22Rv1 (cell line): ENCODE data around the gene TREM2.
A peak's percentile ranks its signal among the peaks of the same experiment; 100 is the strongest.

Source experiments
- H3K27ac ChIP-seq: fragments of 450-650 bp; 2 replicates; pipeline ENCODE4 v1.5.1; 2017
- ZFX ChIP-seq: fragments of 450-650 bp; IDR thresholded peaks from 2 replicates; pipeline ENCODE4 v1.6.1; 2017; ENCODE audit warnings: antibody characterized with exemption, borderline replicate concordance
- TF ChIP-seq, protein P1 (sequence below): fragments of 450-650 bp; IDR thresholded peaks from 2 replicates; pipeline ENCODE4 v1.5.1; 2017; ENCODE audit warnings: mild to moderate bottlenecking

Gene TREM2

DNA sequence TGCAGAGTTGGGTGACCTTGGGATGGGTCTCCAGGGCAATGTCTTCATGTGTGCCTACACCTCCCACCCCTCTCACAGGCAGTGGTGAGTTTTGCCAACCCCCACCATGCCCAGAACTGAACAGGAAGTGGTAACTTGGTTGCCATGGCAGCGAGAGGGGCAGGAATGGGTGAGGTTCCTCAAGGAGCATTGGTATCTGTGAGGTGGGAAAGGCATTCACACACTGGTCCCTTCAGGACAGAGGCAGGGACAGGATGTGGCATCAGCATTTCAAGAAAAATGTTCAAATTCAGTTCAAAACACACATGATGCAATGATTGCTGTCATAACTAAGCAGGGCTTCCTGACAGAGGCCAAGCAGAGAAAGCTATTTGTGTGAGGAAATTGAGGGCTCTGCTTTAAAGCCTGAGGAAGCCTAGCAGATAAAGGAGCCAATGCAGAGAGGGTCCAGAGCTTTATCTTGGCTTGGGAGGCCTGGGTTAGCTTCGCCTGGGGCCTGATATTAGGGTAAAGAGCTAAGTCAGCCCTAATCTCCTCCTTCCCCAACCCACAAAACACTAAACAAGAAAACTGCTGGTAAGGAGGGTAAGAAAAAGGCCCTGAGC is 37.5 kb upstream of the TREM2 start:
- no peak overlapping the region for H3K27ac ChIP-seq
- TF ChIP-seq, protein P1, sequence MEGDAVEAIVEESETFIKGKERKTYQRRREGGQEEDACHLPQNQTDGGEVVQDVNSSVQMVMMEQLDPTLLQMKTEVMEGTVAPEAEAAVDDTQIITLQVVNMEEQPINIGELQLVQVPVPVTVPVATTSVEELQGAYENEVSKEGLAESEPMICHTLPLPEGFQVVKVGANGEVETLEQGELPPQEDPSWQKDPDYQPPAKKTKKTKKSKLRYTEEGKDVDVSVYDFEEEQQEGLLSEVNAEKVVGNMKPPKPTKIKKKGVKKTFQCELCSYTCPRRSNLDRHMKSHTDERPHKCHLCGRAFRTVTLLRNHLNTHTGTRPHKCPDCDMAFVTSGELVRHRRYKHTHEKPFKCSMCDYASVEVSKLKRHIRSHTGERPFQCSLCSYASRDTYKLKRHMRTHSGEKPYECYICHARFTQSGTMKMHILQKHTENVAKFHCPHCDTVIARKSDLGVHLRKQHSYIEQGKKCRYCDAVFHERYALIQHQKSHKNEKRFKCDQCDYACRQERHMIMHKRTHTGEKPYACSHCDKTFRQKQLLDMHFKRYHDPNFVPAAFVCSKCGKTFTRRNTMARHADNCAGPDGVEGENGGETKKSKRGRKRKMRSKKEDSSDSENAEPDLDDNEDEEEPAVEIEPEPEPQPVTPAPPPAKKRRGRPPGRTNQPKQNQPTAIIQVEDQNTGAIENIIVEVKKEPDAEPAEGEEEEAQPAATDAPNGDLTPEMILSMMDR, result no peak
- TF ChIP-seq ZFX, result no peak

DNA sequence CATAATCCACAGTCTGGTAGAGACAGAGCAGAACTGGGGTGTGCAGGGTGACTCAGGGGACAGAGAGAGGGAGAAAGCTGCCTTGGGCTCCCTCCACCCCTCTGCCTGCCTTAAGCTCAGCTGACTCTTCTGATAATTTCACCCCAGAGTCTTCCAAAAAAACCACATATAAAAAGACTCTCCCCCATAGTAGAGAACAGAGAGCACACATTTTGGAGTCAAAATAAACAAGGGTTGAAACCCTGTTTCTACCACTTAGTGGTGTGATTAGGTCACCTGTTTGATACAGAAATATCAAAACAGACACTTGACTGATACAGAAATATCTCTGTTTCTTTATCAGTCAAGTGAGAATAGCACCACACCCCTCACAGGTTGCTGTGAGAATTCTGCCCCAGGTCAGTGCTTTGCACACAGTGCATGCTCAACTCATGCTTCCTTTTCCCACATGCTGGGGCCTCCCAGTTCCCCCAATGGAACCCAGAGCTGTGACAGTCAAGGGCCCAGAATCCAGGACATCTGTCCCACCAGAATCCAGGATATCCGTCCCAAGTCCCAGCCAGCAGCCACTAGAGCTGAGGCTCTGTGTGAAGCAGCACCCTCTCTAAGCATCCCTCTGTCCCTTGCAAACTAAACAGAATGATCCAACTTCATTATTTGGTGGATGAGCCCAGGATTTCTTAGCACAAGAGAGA is 36.8 kb upstream of the TREM2 start:
- no peak overlapping the region for H3K27ac ChIP-seq
- TF ChIP-seq, protein P1, result no peak
- no peak for TF ChIP-seq ZFX

DNA sequence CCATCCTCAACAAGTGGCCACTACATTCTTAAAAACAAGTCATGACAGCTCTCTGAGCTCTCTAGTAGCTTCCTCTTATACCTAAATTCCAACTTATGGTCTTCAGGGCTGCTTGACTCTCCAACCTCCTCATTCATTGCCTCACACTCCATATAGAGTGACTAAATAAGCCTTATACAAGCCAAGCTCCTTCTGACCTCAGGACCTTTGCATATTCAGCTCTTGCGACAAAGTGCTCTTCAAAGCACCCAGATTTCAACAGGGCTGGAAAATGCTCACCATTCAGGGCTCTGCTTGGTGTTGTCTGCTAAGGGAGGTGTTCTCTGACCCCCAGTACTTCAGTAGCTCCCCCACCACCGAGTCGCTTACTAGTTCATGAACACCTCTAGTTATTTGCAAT is 34.3 kb upstream of the TREM2 start:
- H3K27ac ChIP-seq, result no peak overlapping the region
- TF ChIP-seq, protein P1, result no peak
- no peak for TF ChIP-seq ZFX

DNA sequence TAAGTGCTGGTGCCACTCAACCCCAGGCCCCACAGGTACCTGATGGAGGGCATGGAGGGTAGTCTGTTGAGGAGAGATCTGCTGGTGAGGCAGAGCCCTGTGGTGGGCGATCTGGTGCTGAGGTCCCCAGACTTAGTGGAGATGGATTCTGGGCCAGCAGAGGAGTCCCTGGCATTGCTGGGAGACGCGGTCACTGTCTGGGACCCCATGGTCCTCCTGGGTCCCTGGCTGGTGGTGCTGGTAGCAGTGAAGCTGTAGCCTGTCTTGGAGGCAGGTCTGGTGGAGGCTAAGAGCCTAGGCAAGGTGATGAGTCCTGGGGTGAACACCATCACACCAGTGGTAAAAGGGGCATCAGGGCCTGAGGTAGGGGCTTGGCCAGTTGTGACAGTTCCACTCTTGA is 31.5 kb upstream of the TREM2 start:
- no peak overlapping the region for H3K27ac ChIP-seq
- TF ChIP-seq, protein P1, result no peak
- no peak for TF ChIP-seq ZFX

DNA sequence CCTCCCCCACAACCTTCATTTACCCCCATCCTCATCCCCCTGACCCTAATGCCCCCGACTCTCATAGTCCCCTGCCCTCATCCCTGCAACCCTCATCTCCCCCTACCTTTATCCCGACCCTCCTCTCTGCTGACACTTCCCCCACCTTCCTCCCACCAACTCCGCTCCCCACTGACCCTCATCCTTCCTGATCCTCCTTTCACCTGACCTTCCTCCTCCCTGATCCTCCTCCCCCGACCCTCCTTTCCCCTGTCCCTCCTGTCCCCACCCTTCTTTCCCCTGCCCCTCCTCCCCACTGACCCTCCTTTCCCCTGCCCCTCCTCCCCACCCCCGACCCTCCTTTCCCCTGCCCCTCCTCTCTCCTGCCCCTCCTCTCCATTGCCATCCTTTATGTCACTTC is 31.0 kb upstream of the TREM2 start:
- H3K27ac ChIP-seq, result no peak overlapping the region
- TF ChIP-seq ZFX, result no peak
- TF ChIP-seq, protein P1, result no peak

DNA sequence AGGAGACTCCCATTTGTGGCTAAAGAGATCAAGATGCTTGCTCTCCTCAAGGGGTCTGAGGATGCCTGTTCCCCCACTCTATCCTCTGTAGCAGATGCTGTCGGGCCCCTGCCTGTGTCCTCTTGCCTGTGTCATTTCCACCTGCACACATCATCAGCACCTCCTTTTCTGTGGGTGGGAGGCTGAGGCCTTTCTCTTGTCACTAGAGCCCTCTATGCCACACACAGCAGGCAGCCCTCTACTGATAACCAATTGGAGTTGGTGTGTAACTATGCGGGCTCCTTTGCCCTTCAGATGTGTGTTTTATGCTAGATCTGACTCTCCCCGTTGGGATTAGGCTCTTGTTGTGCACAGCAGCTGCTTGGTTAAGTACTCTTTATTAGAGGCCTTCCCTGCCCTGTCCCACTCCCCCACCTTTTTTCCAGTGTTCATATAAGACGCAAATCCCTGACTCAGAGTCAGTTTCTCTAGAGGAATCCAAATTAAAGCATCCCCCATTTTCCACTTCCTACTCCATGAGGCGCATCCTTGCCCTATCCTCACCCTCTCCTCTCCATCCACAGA is 30.3 kb upstream of the TREM2 start:
- TF ChIP-seq, protein P1, result no peak
- TF ChIP-seq ZFX, result no peak
- no peak overlapping the region for H3K27ac ChIP-seq

DNA sequence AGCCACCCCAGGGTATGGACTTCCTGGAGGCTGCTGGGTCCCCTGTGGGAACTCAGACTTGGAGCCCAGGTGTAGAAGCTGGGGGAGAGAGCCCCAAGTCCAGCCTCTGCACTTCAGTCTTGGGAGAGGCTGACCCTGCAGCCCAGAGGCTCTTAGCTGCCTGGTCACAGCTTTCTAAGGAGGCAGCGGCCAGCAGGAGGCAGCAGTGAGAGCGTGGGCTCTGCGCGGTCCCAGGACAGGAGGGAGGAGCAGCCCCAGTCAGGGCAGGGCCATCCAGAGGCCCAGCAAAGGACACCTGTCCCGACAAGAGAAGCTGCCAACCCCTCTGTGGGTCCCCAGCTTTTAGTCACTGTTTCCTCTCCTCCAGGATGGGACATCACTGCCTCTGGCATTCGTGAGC is 28.7 kb upstream of the TREM2 start:
- no peak overlapping the region for H3K27ac ChIP-seq
- TF ChIP-seq, protein P1, result peak; percentile 82
- no peak for TF ChIP-seq ZFX
